Dermis blood vessel endothelial cell (primary cell): ENCODE results near the gene PSMG3. TPM values are rescaled to one million over a fixed set of nuclear protein-coding genes. Genes with fewer than 3 reads are reported as not detected.

Source experiments
- DNase-seq: peaks from one replicate; pipeline ENCODE4 v3.0.0; 2010
- total RNA-seq: library from RNA; depleted of rRNA; stranded (reverse); fragments of >200 nt; gene quantifications from 2 replicates; pipeline ENCODE4 v1.2.3, GENCODE V29; 2014

The PSMG3 gene
- total RNA-seq, 1 donor from 2014 or later, result 20.1 TPM

- peak; percentile 57 for DNase-seq
Observed at GRCh38 chr7:1558181-1558811, 11.5 kb downstream of the PSMG3 start.

GRCh38 chr7:1557771-1558170, 12.1 kb downstream of the PSMG3 start:
- DNase-seq, result no peak

- no peak for DNase-seq
Observed at GRCh38 chr7:1557006-1557405, 12.8 kb downstream of the PSMG3 start.

GRCh38 chr7:1555813-1556543, 13.9 kb downstream of the PSMG3 start, which contains the start of gene TMEM184A:
TSS of gene TMEM184A (minus strand) at chr7:1556205. CDS start at chr7:1555484, 721 bp downstream.
- DNase-seq, result peak; percentile 43

GRCh38 chr7:1555046-1555812, 14.6 kb downstream of the PSMG3 start:
- peak; percentile 58 for DNase-seq

GRCh38 chr7:1554333-1555045, 15.3 kb downstream of the PSMG3 start:
- no peak for DNase-seq

GRCh38 chr7:1553512-1554210, 16.2 kb downstream of the PSMG3 start:
- DNase-seq, result no peak

- DNase-seq, result no peak
Observed at GRCh38 chr7:1552200-1552599, 17.6 kb downstream of the PSMG3 start.

GRCh38 chr7:1550846-1551155, 19.0 kb downstream of the PSMG3 start:
- DNase-seq, result no peak

- no peak for DNase-seq
Observed at GRCh38 chr7:1550005-1550845, 19.6 kb downstream of the PSMG3 start.

- no peak for DNase-seq
Observed at GRCh38 chr7:1549357-1550004, 20.4 kb downstream of the PSMG3 start.

- DNase-seq, result no peak
Observed at GRCh38 chr7:1548944-1549343, 20.9 kb downstream of the PSMG3 start.

- peak; percentile 45 for DNase-seq
Observed at GRCh38 chr7:1548438-1548831, 21.4 kb downstream of the PSMG3 start.

- no peak for DNase-seq
Observed at GRCh38 chr7:1547777-1548437, 21.9 kb downstream of the PSMG3 start.

GRCh38 chr7:1546909-1547776, 22.7 kb downstream of the PSMG3 start:
- DNase-seq, result no peak

GRCh38 chr7:1546274-1546908, 23.4 kb downstream of the PSMG3 start:
- DNase-seq, result no peak

- DNase-seq, result no peak
Observed at GRCh38 chr7:1545417-1546246, 24.2 kb downstream of the PSMG3 start.

- DNase-seq, result no peak
Observed at GRCh38 chr7:1544896-1545416, 24.9 kb downstream of the PSMG3 start.
